Endothelial cell of umbilical vein (primary cell): ENCODE measurements around the gene FBXL19. TPM values are rescaled to one million over a fixed set of nuclear protein-coding genes. Genes with fewer than 3 reads are reported as not detected.

Experiments used
- BruUV-seq: library from RNA; stranded (reverse); fragments of 400-500 nt; replicated peaks from 2 replicates; lab custom pipeline; 2021; lab: Mats Ljungman, UMichigan
- CTCF ChIA-PET: fragments of 300-600, 350-600 bp; sonication (Branson Sonifier 250); formaldehyde crosslinking; loops from one replicate; lab custom pipeline; 2021; ENCODE audit warnings: antibody characterized with exemption, inconsistent platforms; lab: Charles Lee
- POLR2A ChIA-PET: fragments of 300-600, 350-600 bp; sonication (Branson Sonifier 250); formaldehyde crosslinking; loops from one replicate; lab custom pipeline; 2021; ENCODE audit warnings: antibody characterized with exemption, inconsistent platforms; lab: Charles Lee
- DNase-seq: peaks from one replicate; pipeline ENCODE4 v3.0.0-alpha.2; 2011; ENCODE audit warnings: low read depth, low spot score
- FAIRE-seq: peaks from 2 replicates; lab custom pipeline; 2011; peaks lifted over from hg19 to GRCh38; lab: Jason Lieb, UNC
- H2AFZ ChIP-seq: 2 replicates; pipeline ENCODE4 v1.6.0; 2012; ENCODE audit warnings: low read depth, low read length, control low read depth, inconsistent platforms
- H3K27ac ChIP-seq: 2 replicates; pipeline ENCODE4 v1.5.1; 2011; ENCODE audit warnings: low read depth, mild to moderate bottlenecking, control low read depth, low read length, moderate library complexity; ENCODE audit not compliant: insufficient read depth
- H3K27me3 ChIP-seq, 2 experiments: 2 replicates each; pipeline versions ENCODE4 v1.6.0 to v1.6.1; 2011; ENCODE audit warnings: low read length in 2 of 2, mixed read lengths in 1 of 2; ENCODE audit not compliant: control insufficient read depth in 2 of 2, insufficient read depth in 2 of 2
- H3K36me3 ChIP-seq, 2 experiments: 2 replicates in 1 of 2; 3 replicates in 1 of 2; pipeline ENCODE4 v1.5.1; 2011; ENCODE audit warnings: low read length in 2 of 2, mild to moderate bottlenecking in 1 of 2, moderate library complexity in 1 of 2; ENCODE audit not compliant: control insufficient read depth in 2 of 2, insufficient read depth in 2 of 2; ENCODE audit errors: extremely low read depth in 1 of 2
- H3K4me1 ChIP-seq: 3 replicates; pipeline ENCODE4 v1.5.1; 2011; ENCODE audit warnings: mild to moderate bottlenecking, low read length; ENCODE audit not compliant: control insufficient read depth, insufficient read depth; ENCODE audit errors: extremely low read depth
- H3K4me2 ChIP-seq: 2 replicates; pipeline ENCODE4 v1.6.1; 2011; ENCODE audit warnings: low read length, control low read depth, mixed read lengths; ENCODE audit not compliant: insufficient read depth
- H3K4me3 ChIP-seq, 3 experiments: fragments of 200-600 bp in 1 of 3; sonication (generic), shearing (Covaris generic) in 1 of 3; replicated peaks in 1 of 3; 2 replicates each; pipeline ENCODE4 v1.5.1; 2011 to 2016; ENCODE audit warnings: control low read depth in 3 of 3, low read length in 3 of 3, mild to moderate bottlenecking in 2 of 3, inconsistent platforms in 1 of 3, low read depth in 1 of 3, moderate library complexity in 1 of 3; ENCODE audit not compliant: insufficient read depth in 1 of 3
- H3K79me2 ChIP-seq: 2 replicates; pipeline ENCODE4 v1.6.0; 2012; ENCODE audit warnings: low read length, inconsistent platforms; ENCODE audit not compliant: control insufficient read depth, insufficient read depth
- H3K9ac ChIP-seq: replicated peaks from 2 replicates; pipeline ENCODE3; 2011; ENCODE audit warnings: low read length, control low read depth; ENCODE audit not compliant: insufficient read depth; ENCODE audit errors: extremely low read depth
- H3K9me1 ChIP-seq: replicated peaks from 3 replicates; pipeline ENCODE4 v1.6.0; 2011; ENCODE audit warnings: mild to moderate bottlenecking, low read length; ENCODE audit not compliant: control insufficient read depth, insufficient read depth; ENCODE audit errors: extremely low read depth
- H3K9me3 ChIP-seq: replicated peaks from 2 replicates; pipeline ENCODE4 v1.5.1; 2012; ENCODE audit warnings: low read length, inconsistent platforms; ENCODE audit not compliant: control insufficient read depth, insufficient read depth
- H4K20me1 ChIP-seq: replicated peaks from 2 replicates; pipeline ENCODE3; 2011; ENCODE audit warnings: mild to moderate bottlenecking, low read length; ENCODE audit not compliant: control insufficient read depth, insufficient read depth; ENCODE audit errors: extremely low read depth
- CTCF ChIP-seq, 2 donors: IDR thresholded peaks; 1 replicate in 1 of 2; 2 replicates in 1 of 2; pipeline ENCODE4 v1.5.1; 2011; ENCODE audit warnings: low read length in 2 of 2, mild to moderate bottlenecking in 2 of 2, moderate library complexity in 2 of 2, control low read depth in 1 of 2, inconsistent platforms in 1 of 2, low read depth in 1 of 2; ENCODE audit not compliant: insufficient read depth in 1 of 2; ENCODE audit errors: extremely low read depth in 1 of 2
- EZH2 ChIP-seq: IDR thresholded peaks from 2 replicates; pipeline ENCODE4 v1.6.1; 2012; ENCODE audit warnings: borderline replicate concordance, low read depth, mild to moderate bottlenecking, moderate library complexity, low read length, inconsistent platforms; ENCODE audit not compliant: severe bottlenecking
- FOS ChIP-seq: IDR thresholded peaks from 2 replicates; pipeline ENCODE4 v1.6.1; 2011; ENCODE audit warnings: mild to moderate bottlenecking, low read length, moderate library complexity, borderline replicate concordance; ENCODE audit not compliant: insufficient read depth
- GATA2 ChIP-seq: IDR thresholded peaks from 2 replicates; pipeline ENCODE4 v1.7.0; 2011; ENCODE audit warnings: low read depth, mild to moderate bottlenecking, moderate library complexity, mixed read lengths, low read length; ENCODE audit not compliant: insufficient read length, insufficient read depth
- JUN ChIP-seq: IDR thresholded peaks from 2 replicates; pipeline ENCODE4 v1.6.1; 2011; ENCODE audit warnings: borderline replicate concordance, low read depth; ENCODE audit not compliant: insufficient read length, insufficient read depth
- MAX ChIP-seq: IDR thresholded peaks from 2 replicates; pipeline ENCODE4 v1.6.1; 2011; ENCODE audit not compliant: insufficient read depth, insufficient read length
- MYC ChIP-seq: IDR thresholded peaks from one replicate; pipeline ENCODE4 v1.6.1; 2011; ENCODE audit warnings: mild to moderate bottlenecking, low read depth, low read length
- POLR2A ChIP-seq: IDR thresholded peaks from 2 replicates; pipeline ENCODE4 v1.6.1; 2012; ENCODE audit warnings: low read depth, mild to moderate bottlenecking, control low read depth, low read length
- POLR2AphosphoS5 ChIP-seq: IDR thresholded peaks from 2 replicates; pipeline ENCODE4 v1.6.1; 2012; ENCODE audit warnings: low read depth, mild to moderate bottlenecking, control low read depth, low read length, moderate library complexity; ENCODE audit not compliant: insufficient read depth
- dilution Hi-C: fragments of 300-500 bp; cut with MboI; formaldehyde crosslinking; loops from one replicate; pipeline ENCODE4 v1.15.0; 2019; ENCODE audit warnings: low sequenced_read_pairs; ENCODE audit not compliant: extremely low pct_ligation_motif_present
- intact Hi-C: fragments of 100-400 bp; cut with micrococcal nuclease; formaldehyde crosslinking; loops from one replicate; pipeline ENCODE4 v1.10.0; 2022
- polyA plus RNA-seq, 4 experiments: library from polyadenylated mRNA; depleted of rRNA in 3 of 4; stranded (reverse) in 3 of 4; unstranded in 1 of 4; fragments of >200 nt; gene quantifications; 2 replicates each; pipeline versions ENCODE4 v1.2.1 to v1.2.3, GENCODE V29; 2011 to 2012; ENCODE audit warnings: missing spikeins in 1 of 4
- total RNA-seq: library from RNA; stranded (reverse); gene quantifications from 2 replicates; pipeline ENCODE4 v1.2.3, GENCODE V29; 2021

The FBXL19 gene
- total and polyA plus RNA-seq, 2 donors (not counting 3 experiments of a cell fraction or from before 2014, with no cell fraction given): 22.1 to 38.0 TPM

DNA sequence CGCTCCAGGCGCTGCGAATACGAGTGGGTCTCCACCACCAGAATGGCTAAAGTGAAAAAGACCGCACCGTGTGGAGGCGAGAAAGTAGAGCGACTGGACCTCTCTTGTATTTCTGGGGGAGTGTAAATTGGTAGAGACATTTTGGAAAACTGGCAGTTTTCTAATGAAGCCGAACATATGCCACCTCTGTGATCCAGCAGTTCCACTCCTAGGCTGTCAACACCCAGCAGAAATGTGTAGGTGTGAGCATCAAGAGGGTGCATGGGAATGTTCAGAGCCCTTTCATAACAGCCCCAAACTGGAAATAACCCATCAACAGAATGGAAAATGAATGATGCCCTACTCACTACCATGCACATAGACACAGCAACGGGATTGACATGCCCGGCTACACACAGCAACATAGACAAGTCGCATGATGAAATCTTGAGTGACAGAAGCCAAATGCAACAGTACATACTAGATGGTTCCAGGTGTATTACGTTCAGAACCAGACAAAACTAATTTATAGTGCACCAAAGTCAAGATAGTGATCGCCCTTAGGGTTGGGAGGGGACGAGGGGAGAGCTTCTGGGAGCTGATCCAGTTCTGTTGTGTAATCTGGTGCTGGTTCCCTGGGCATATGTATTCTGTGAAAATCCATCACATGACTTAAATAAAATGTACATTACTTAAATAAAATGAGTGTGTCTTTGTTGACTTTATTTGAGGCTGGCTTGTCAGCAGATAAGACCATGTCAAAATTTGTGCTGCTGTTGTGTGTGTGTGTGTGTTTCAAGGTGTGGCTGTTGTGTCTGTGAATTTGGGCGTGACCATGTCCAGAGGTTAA lies 28.6 kb upstream of the FBXL19 start:
- H3K9ac ChIP-seq: peak overlapping the region; percentile 30
- dilution Hi-C loops: no loop called here
- DNase-seq (no peak), FAIRE-seq (peak; percentile 35)
- no peaks in the 10 kb centered on the region for H4K20me1 ChIP-seq
- H3K27me3 ChIP-seq: no peaks in the 10 kb centered on the region
- TF ChIP-seq EZH2 (no peak), JUN (no peak), MAX (no peak), MYC (no peak), POLR2AphosphoS5 (no peak), CTCF (IDR thresholded peaks at IDR 0.05; ENCODE audit: extremely low read depth in 1 of 2, insufficient read depth in 1 of 2, low read depth in 1 of 2, low read length in 2 of 2) (no peak), POLR2A (no peak), FOS (no peak), GATA2 (no peak)
- CTCF ChIA-PET: no interaction called here
- no peak overlapping the region for H3K27ac ChIP-seq
- peak overlapping the region; percentile 63 for H2AFZ ChIP-seq
- H3K79me2 ChIP-seq: peaks cover 9% of the 10 kb centered on the region
- intact Hi-C loops: loop anchor here (1.0 kb wide), 1 partner anchor 19 kb away; no protein-coding TSS in a partner anchor
- BruUV-seq: TSS peak; percentile 74
- no peaks in the 10 kb centered on the region for H3K9me3 ChIP-seq
- peaks cover 13% of the 10 kb centered on the region for H3K4me1 ChIP-seq
- H3K36me3 ChIP-seq: no peaks in the 10 kb centered on the region
- H3K4me2 ChIP-seq: peak overlapping the region; percentile 0
- POLR2A ChIA-PET: no interaction called here
- H3K9me1 ChIP-seq: no peaks in the 10 kb centered on the region
- peak overlapping the region in 1 of 3 experiments; percentile 35 for H3K4me3 ChIP-seq
